ENCODE measurements around the gene MID1IP1.

Gene MID1IP1

GRCh38 chrX:38820751-38821150, 19.5 kb downstream of the MID1IP1 start:
- H2AFZ ChIP-seq (ENCODE audit: low read length), result no peak overlapping the region
- H3K9me3 ChIP-seq (ENCODE audit: low read length), result no peaks in the 10 kb centered on the region
- H3K27ac ChIP-seq (ENCODE audit: low read depth, low read length, poor library complexity, severe bottlenecking), result no peak overlapping the region
- H3K79me2 ChIP-seq (ENCODE audit: insufficient read depth, low read length), result no peaks in the 10 kb centered on the region
- H3F3A ChIP-seq (ENCODE audit: insufficient read depth, low read length), result no peaks in the 10 kb centered on the region
- no peak overlapping the region for H3K4me2 ChIP-seq (ENCODE audit: low read length)
- no peaks in the 10 kb centered on the region for H3K36me3 ChIP-seq (ENCODE audit: insufficient read depth, low read length)
- H3K9me2 ChIP-seq (ENCODE audit: low read depth, low read length), result no peaks in the 10 kb centered on the region
- H3K27me3 ChIP-seq (ENCODE audit: insufficient read depth, low read length), result no peaks in the 10 kb centered on the region
- H4K20me1 ChIP-seq (ENCODE audit: insufficient read depth, low read length), result no peaks in the 10 kb centered on the region
- no peak overlapping the region for H3K9ac ChIP-seq (ENCODE audit: low read length)
- H3K4me1 ChIP-seq (ENCODE audit: insufficient read depth, low read length, severe bottlenecking), result peaks cover 15% of the 10 kb centered on the region
- no peak for TF ChIP-seq EZH2 (IDR thresholded peaks at IDR 0.05; ENCODE audit: borderline replicate concordance, low read length)
- TF ChIP-seq CTCF (IDR thresholded peaks at IDR 0.05; ENCODE audit: low read length), result no peak
- H3K4me3 ChIP-seq (ENCODE audit: low read depth, low read length, poor library complexity, severe bottlenecking), result no peak overlapping the region

GRCh38 chrX:38824176-38824575, 22.9 kb downstream of the MID1IP1 start:
- TF ChIP-seq EZH2 (IDR thresholded peaks at IDR 0.05; ENCODE audit: borderline replicate concordance, low read length) (no peak), CTCF (IDR thresholded peaks at IDR 0.05; ENCODE audit: low read length) (no peak)
- no peaks in the 10 kb centered on the region for H3K79me2 ChIP-seq (ENCODE audit: insufficient read depth, low read length)
- H4K20me1 ChIP-seq (ENCODE audit: insufficient read depth, low read length), result no peaks in the 10 kb centered on the region
- H3K4me3 ChIP-seq (ENCODE audit: low read depth, low read length, poor library complexity, severe bottlenecking), result no peak overlapping the region
- H3F3A ChIP-seq (ENCODE audit: insufficient read depth, low read length), result no peaks in the 10 kb centered on the region
- H3K9me2 ChIP-seq (ENCODE audit: low read depth, low read length), result no peaks in the 10 kb centered on the region
- no peak overlapping the region for H3K4me2 ChIP-seq (ENCODE audit: low read length)
- H3K27ac ChIP-seq (ENCODE audit: low read depth, low read length, poor library complexity, severe bottlenecking), result no peak overlapping the region
- no peaks in the 10 kb centered on the region for H3K4me1 ChIP-seq (ENCODE audit: insufficient read depth, low read length, severe bottlenecking)
- no peaks in the 10 kb centered on the region for H3K9me3 ChIP-seq (ENCODE audit: low read length)
- no peak overlapping the region for H2AFZ ChIP-seq (ENCODE audit: low read length)
- H3K27me3 ChIP-seq (ENCODE audit: insufficient read depth, low read length), result no peaks in the 10 kb centered on the region
- no peak overlapping the region for H3K9ac ChIP-seq (ENCODE audit: low read length)
- no peaks in the 10 kb centered on the region for H3K36me3 ChIP-seq (ENCODE audit: insufficient read depth, low read length)

GRCh38 chrX:38831949-38832348, 30.7 kb downstream of the MID1IP1 start:
- H3K27ac ChIP-seq (ENCODE audit: low read depth, low read length, poor library complexity, severe bottlenecking), result no peak overlapping the region
- H2AFZ ChIP-seq (ENCODE audit: low read length), result no peak overlapping the region
- no peak overlapping the region for H3K4me2 ChIP-seq (ENCODE audit: low read length)
- H3K9me3 ChIP-seq (ENCODE audit: low read length), result no peaks in the 10 kb centered on the region
- H3K4me1 ChIP-seq (ENCODE audit: insufficient read depth, low read length, severe bottlenecking), result no peaks in the 10 kb centered on the region
- H4K20me1 ChIP-seq (ENCODE audit: insufficient read depth, low read length), result no peaks in the 10 kb centered on the region
- H3K36me3 ChIP-seq (ENCODE audit: insufficient read depth, low read length), result no peaks in the 10 kb centered on the region
- H3K9ac ChIP-seq (ENCODE audit: low read length), result no peak overlapping the region
- H3K9me2 ChIP-seq (ENCODE audit: low read depth, low read length), result no peaks in the 10 kb centered on the region
- H3K4me3 ChIP-seq (ENCODE audit: low read depth, low read length, poor library complexity, severe bottlenecking), result no peak overlapping the region
- no peaks in the 10 kb centered on the region for H3K27me3 ChIP-seq (ENCODE audit: insufficient read depth, low read length)
- TF ChIP-seq EZH2 (IDR thresholded peaks at IDR 0.05; ENCODE audit: borderline replicate concordance, low read length) (no peak), CTCF (IDR thresholded peaks at IDR 0.05; ENCODE audit: low read length) (no peak)
- no peaks in the 10 kb centered on the region for H3F3A ChIP-seq (ENCODE audit: insufficient read depth, low read length)
- H3K79me2 ChIP-seq (ENCODE audit: insufficient read depth, low read length), result no peaks in the 10 kb centered on the region
